HG02840 (cell line): ENCODE measurements around the gene TNFRSF1A.

Experiments
- ATAC-seq: cut with Tn5 transposase; IDR thresholded peaks from one replicate; pipeline ENCODE4 v1.9.1; 2021; ENCODE audit warnings: mild to moderate bottlenecking, moderate library complexity, moderate number of reproducible peaks; ENCODE audit not compliant: unreplicated experiment, low FRiP score

The TNFRSF1A gene

GRCh38 chr12:6341417-6342139 is at the start of gene TNFRSF1A:
Gene TNFRSF1A (minus strand): TSS chr12:6342076. CDS start chr12:6341814, 262 bp downstream.
- ATAC-seq: no peak

DNA sequence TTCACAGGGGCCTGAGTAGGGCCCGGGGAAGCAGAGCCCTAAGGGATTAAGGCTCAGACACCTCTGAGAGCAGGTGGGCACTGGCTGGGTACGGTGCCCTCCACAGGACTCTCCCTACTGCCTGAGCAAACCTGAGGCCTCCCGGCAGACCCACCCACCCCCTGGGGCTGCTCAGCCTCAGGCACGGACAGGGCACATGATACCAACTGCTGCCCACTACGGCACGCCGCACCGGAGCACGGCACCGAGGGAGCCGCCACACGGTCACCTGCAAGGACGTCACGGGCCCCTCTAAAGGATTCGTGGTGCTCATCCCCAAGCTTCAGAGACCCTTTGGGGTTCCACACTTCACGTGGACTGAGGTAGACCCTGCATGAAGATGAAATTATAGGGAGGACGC is 49.1 kb upstream of the TNFRSF1A start:
- no peak for ATAC-seq

GRCh38 chr12:6390084-6390799 is 48.4 kb upstream of the TNFRSF1A start:
- no peak for ATAC-seq

GRCh38 chr12:6387541-6387940 is 45.7 kb upstream of the TNFRSF1A start:
- no peak for ATAC-seq

DNA sequence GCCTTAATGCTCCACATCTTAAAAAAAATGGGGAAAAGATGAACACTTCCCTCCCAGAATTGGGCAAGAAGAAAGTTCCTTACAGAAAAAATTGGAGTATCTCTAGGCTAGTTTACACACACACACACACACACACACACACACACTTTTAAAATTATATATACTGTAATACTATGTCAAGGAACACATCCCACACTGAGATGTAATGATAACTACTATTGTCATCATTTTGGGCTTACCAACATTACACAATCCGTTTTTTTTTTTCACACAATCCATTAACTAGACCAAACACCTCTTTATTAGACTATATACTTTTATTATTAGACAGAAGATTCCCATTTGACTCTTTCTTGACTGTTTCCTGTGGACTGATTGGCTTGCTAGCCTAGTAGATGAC is 44.6 kb upstream of the TNFRSF1A start:
- ATAC-seq: no peak

DNA sequence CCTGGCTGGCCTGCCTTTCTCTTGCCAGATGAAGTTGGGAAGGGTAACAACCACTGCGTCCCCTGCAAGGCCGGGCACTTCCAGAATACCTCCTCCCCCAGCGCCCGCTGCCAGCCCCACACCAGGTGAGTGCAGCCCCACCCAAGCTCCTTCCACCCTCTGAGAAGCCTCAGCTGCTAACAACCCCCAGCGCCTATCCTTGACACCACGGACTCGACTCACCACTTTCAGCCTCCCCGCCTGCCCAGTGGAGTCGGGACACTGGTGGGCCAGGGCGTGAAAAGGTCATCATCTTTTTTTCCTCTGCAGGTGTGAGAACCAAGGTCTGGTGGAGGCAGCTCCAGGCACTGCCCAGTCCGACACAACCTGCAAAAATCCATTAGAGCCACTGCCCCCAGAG is 44.2 kb upstream of the TNFRSF1A start:
- ATAC-seq: no peak

DNA sequence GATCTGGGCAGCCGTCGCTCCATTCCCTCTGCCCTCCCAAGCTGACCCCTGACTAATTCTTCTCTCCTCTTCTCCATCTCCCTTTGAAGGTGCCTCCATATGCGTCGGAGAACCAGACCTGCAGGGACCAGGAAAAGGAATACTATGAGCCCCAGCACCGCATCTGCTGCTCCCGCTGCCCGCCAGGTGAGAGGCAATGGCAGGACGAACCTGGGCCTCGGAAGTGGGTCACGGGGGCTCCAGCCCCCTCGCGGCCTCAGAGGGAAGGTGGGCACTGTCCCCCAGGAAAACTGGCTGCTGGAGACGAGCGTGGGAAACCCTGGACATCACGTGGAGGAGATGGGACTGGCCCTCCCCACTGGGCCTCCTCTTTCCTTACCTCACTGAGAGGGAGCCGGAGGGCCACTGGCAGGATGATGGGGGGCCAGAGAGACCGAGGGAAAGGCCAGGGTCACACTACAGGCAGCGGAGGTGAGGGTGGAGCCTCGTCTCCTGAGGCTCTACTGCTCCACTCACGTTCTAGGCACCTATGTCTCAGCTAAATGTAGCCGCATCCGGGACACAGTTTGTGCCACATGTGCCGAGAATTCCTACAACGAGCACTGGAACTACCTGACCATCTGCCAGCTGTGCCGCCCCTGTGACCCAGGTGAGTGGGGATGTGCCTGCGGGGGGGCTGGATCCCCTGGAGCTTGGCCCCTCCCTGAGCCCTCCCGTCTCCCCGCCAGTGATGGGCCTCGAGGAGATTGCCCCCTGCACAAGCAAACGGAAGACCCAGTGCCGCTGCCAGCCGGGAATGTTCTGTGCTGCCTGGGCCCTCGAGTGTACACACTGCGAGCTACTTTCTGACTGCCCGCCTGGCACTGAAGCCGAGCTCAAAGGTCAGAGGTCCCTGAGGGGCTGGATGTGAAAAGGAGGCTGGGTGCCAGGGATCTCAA is 42.9 kb upstream of the TNFRSF1A start:
- no peak for ATAC-seq

GRCh38 chr12:6383572-6384498 is 42.0 kb upstream of the TNFRSF1A start, which contains the start of gene LTBR:
Gene LTBR (plus strand): TSS chr12:6384162. CDS start chr12:6384359, 197 bp downstream.
- ATAC-seq: no peak

DNA sequence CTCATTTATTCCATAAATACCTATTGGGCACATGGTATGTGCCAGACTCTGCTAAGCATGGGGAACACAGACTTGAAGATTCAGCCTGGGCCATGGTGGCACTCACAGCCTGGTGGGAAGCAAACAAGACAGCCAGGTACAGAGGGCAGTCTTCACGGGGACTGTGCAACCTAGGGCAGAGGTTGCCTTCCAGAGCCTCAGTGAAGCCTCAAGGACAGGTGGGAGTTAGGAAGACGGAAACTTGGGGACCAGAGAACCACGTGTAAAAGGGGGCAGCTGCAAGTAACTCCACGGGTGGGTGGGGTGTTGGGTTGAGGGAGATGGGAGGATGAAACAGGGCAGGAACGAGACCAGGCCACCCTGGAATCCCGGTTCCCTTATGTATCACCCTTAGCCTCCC is 41.1 kb upstream of the TNFRSF1A start:
- no peak for ATAC-seq

DNA sequence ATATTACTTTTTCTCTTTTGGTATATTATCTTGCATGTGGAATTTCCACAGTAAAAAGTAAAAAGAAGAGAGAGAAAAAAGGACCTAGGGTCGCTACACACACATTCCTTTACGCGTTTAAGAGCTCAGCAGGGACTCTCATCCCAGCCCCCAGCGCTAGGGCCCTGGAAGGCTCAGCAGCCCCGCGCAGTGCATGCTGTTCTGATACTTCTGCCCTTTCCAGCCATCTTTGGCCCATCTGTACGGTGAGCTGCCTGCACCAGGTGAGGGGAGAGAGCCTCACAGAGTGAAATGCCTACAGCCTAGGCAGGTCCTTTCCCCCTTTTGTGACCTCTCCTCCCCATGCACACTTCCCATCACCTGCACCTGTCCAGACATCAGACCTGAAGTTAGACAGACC is 40.5 kb upstream of the TNFRSF1A start:
- no peak for ATAC-seq

- ATAC-seq: no peak
These were observed 38.6 kb upstream of the TNFRSF1A start for GRCh38 chr12:6380141-6381121.

DNA sequence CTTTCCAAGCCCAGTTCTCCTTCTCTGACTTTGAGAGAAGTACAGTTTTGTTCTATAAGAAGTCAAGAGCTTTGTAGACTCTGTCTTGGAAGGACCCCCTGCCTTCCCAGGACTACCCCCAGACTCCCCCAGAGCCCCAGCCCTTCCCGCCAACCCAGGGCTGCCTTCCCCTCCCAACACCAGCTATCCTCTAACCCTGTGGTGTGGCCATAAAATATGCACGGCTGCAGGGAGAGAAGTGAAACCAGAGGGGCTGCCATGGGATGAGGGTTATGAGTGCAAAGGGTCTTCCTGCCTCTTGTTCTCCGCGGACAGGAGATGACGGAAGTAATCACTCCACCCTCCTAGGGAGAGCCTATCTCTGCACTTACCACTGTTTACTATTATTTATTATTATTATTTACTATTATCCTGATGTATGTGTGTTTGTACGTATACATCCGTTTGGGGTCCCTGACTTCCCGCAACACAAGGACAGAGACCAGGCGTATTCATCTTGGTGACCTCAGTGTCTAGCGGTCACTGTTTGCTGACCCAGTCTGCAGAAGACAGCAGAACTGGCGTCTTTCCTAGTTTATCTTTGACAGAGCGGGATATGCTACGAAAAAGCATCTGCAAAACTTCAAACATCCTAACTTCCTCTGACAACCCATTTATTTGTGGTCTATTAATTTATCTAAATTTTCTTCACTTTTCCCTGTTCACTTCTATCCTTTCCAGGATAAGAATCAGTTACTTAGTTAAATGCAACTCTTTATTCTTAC is 37.0 kb upstream of the TNFRSF1A start:
- no peak for ATAC-seq

GRCh38 chr12:6377667-6377994 is 35.8 kb upstream of the TNFRSF1A start:
- no peak for ATAC-seq

DNA sequence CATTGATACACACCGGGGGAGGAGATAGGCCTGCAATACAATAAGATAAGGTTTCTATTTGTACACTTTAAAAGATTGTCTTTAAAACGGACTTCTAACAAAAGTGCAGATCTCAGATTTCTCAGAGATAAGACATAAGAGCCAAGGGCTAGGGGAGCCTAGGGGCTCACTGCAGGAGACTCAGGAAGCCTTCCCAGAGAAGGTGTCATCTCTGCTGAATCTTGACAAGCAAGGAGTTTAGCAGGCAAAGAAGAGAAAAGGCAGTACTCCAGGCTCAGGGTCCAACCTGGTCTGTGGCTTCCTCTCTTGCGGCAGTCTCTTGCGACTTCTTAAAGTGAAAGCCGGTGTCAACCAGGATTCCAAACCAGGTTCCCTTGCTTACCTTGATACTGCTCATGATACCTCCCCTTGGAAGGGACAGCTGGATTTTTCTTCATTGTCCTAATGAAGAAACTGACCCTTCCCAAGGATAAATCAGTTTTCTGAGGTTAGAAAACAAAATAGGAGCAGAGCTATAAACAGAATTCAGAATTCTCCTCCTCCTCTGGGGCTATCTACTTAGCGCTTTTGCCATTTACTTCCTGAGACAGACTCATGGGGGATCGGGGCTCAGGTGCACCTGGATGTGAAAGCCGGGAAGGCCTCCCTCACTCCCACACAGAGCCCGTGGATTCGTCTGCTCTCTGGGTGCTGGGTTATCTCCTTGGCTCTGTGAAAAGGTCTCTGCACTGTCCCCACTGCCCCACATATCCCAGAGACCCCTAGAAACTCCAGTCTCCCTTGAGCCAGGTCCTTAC is 35.2 kb upstream of the TNFRSF1A start:
- ATAC-seq: no peak

DNA sequence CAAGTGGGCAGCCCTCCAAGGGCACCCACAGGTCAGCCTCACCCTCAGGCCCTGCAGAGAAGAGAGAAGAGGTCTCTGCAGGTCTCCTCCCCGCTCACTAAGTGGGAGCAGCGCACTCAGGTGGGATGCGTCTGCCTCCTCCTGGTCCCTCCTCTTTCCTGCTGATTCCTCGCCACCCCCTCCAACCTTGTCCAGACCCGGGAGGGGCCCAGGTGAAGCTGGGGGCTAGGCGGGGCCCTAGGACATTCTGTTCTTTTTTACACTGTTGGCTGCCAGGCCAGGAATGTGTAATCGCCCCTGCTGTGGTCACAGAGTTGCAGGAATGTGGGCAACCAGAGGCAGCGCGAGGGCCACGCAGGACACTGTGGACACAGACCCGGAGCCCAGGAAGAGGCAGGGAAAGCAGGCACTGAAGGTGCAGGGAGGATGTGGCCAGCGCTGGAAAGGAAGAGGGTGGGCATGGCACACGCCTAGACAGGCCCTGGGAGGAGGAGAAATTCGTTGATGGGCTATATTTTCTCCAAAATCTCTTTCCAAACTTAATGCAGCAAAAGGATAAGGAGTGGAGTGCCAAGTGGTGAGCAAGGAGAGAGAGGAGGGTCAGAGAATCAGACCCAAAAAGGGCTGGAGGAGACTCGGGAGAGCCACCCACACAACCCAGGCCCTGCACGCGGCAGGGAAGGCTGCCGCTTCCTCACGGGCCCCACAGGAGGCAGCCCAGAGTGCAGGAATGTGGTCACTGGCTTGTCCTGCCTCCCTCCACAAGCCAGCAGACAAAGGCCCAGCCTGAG is 34.4 kb upstream of the TNFRSF1A start:
- no peak for ATAC-seq

DNA sequence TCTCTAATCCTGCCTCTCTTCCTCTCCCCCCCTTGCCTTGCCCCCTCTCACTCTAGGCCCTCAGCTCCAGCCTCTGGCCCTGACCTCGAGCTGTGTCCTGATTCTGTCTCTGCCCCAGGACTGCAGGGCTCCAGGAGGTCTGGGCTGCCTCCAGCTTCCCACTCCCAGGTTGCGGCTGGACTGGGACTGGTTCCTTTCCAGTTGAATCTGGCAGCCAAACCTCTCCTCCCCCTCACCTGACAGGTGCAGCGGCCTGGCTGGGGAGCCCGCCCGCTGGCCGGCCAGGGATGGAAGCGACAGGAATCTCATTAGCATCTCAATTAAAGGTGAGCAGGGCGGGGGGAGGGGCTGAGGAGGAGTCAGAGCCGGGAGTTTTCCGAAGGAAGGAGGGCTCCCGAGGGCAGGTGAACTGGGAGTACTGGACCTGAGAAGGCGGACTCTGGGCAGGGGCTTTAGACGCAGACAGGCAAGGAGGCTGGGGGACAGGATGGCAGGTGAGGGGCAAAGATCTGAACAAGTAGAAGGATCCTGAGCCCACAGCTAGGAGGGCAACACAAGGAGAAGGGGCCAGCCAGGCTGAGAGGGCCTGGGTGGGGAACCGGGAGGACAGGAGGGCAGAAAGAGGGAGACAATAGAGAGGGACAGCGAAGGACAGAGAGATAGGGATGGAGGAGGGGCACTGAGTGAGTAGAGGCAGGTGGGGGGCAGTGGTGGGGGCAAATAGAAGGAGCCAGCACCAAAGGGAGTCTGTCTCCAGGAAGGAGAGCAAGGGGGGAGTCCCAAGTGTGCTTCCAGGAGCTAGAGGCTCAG is 33.6 kb upstream of the TNFRSF1A start, which contains the start of gene SCNN1A:
Gene SCNN1A (minus strand): TSS at position 295 of the 810 bp plus-strand sequence. CDS start 780 bp downstream, outside the sequence.
- no peak for ATAC-seq
